Osteoblast (primary cell): ENCODE measurements around the gene IL2. TPM values are rescaled to one million over a fixed set of nuclear protein-coding genes. Genes with fewer than 3 reads are reported as not detected.
A peak's percentile ranks its signal among the peaks of the same experiment; 100 is the strongest.

Experiments used
- DNase-seq: peaks from one replicate; pipeline ENCODE4 v3.0.0; 2011; ENCODE audit warnings: low spot score, mixed read lengths; ENCODE audit not compliant: insufficient read length; ENCODE audit errors: missing footprints
- H2AFZ ChIP-seq: 2 replicates; pipeline ENCODE4 v1.6.0; 2011; ENCODE audit warnings: mild to moderate bottlenecking, low read length
- H3K27ac ChIP-seq: 2 replicates; pipeline ENCODE4 v1.5.1; 2011; ENCODE audit warnings: mild to moderate bottlenecking, low read depth, low read length, moderate library complexity
- H3K27me3 ChIP-seq: 2 replicates; pipeline ENCODE4 v1.6.0; 2012; ENCODE audit warnings: mild to moderate bottlenecking, control low read depth, inconsistent platforms, low read length, moderate library complexity; ENCODE audit not compliant: insufficient read depth
- H3K36me3 ChIP-seq: 2 replicates; pipeline ENCODE4 v1.5.1; 2011; ENCODE audit warnings: mild to moderate bottlenecking, low read length, control low read depth, moderate library complexity; ENCODE audit not compliant: insufficient read depth
- H3K4me1 ChIP-seq: 2 replicates; pipeline ENCODE4 v1.5.1; 2011; ENCODE audit warnings: mild to moderate bottlenecking, low read length, control low read depth, moderate library complexity; ENCODE audit not compliant: insufficient read depth
- H3K4me2 ChIP-seq: 2 replicates; pipeline ENCODE4 v1.6.0; 2011; ENCODE audit warnings: mild to moderate bottlenecking, low read length; ENCODE audit not compliant: insufficient read depth
- H3K4me3 ChIP-seq: fragments of 200-600 bp; sonication (generic); 3 replicates; pipeline ENCODE4 v1.5.1; 2012; ENCODE audit warnings: mild to moderate bottlenecking, low read length, inconsistent platforms; ENCODE audit not compliant: insufficient read depth
- H3K79me2 ChIP-seq: 2 replicates; pipeline ENCODE4 v1.6.0; 2012; ENCODE audit warnings: mild to moderate bottlenecking, low read length, control low read depth, inconsistent platforms; ENCODE audit not compliant: insufficient read depth
- H3K9me3 ChIP-seq: 2 replicates; pipeline ENCODE4 v1.5.1; 2011; ENCODE audit warnings: low read depth, low read length, control low read depth
- H4K20me1 ChIP-seq: 2 replicates; pipeline ENCODE4 v1.6.0; 2012; ENCODE audit warnings: mild to moderate bottlenecking, low read length, control low read depth; ENCODE audit not compliant: insufficient read depth
- total RNA-seq: library from RNA; depleted of rRNA; stranded (reverse); fragments of >200 nt; gene quantifications from 2 replicates; pipeline ENCODE4 v1.2.3, GENCODE V29; 2012
- TF ChIP-seq, protein P1 (sequence below): IDR thresholded peaks from 2 replicates; pipeline ENCODE4 v1.5.1; 2011; ENCODE audit warnings: mild to moderate bottlenecking, low read depth, low read length, moderate library complexity; ENCODE audit errors: extremely low read depth

IL2 gene
- total RNA-seq, 1 donor: not detected

- no peaks in the 10 kb centered on the region for H3K36me3 ChIP-seq
- H3K79me2 ChIP-seq: no peaks in the 10 kb centered on the region
- no peak overlapping the region for H3K4me2 ChIP-seq
- peak; percentile 4 for DNase-seq
- no peaks in the 10 kb centered on the region for H4K20me1 ChIP-seq
- no peak overlapping the region for H3K4me3 ChIP-seq
- H2AFZ ChIP-seq: no peak overlapping the region
- H3K4me1 ChIP-seq: no peaks in the 10 kb centered on the region
- H3K27ac ChIP-seq: no peak overlapping the region
- TF ChIP-seq, protein P1, sequence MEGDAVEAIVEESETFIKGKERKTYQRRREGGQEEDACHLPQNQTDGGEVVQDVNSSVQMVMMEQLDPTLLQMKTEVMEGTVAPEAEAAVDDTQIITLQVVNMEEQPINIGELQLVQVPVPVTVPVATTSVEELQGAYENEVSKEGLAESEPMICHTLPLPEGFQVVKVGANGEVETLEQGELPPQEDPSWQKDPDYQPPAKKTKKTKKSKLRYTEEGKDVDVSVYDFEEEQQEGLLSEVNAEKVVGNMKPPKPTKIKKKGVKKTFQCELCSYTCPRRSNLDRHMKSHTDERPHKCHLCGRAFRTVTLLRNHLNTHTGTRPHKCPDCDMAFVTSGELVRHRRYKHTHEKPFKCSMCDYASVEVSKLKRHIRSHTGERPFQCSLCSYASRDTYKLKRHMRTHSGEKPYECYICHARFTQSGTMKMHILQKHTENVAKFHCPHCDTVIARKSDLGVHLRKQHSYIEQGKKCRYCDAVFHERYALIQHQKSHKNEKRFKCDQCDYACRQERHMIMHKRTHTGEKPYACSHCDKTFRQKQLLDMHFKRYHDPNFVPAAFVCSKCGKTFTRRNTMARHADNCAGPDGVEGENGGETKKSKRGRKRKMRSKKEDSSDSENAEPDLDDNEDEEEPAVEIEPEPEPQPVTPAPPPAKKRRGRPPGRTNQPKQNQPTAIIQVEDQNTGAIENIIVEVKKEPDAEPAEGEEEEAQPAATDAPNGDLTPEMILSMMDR: no peak
- no peaks in the 10 kb centered on the region for H3K9me3 ChIP-seq
- peaks cover 4% of the 10 kb centered on the region for H3K27me3 ChIP-seq
Observed at GRCh38 chr4:122434285-122434684, 22.2 kb downstream of the IL2 start.

GRCh38 chr4:122431351-122431750 is 25.2 kb downstream of the IL2 start:
- H3K9me3 ChIP-seq: no peaks in the 10 kb centered on the region
- TF ChIP-seq, protein P1: no peak
- no peak overlapping the region for H3K4me3 ChIP-seq
- no peak for DNase-seq
- H3K27ac ChIP-seq: no peak overlapping the region
- no peak overlapping the region for H2AFZ ChIP-seq
- H4K20me1 ChIP-seq: no peaks in the 10 kb centered on the region
- peaks cover 4% of the 10 kb centered on the region for H3K27me3 ChIP-seq
- H3K79me2 ChIP-seq: no peaks in the 10 kb centered on the region
- H3K36me3 ChIP-seq: no peaks in the 10 kb centered on the region
- H3K4me1 ChIP-seq: no peaks in the 10 kb centered on the region
- H3K4me2 ChIP-seq: no peak overlapping the region

DNA sequence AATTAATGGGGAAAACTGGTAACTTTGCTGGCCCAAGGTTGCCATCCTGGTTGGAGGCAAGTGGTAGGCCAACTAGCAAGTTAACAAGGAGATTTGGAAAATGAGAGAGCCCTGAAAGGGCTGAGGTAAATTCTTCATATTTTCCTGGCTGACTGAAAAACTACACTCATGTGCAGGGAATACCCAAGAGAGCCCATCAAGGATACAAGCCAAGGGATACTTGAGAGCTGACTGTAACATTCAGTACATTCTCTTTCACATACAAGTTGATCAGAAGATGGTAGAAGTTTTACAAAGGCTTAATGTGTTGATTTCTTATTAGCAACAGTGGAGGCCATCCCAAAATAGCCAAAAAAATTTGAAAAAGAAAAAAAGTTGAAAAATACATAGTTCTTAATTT is 33.3 kb downstream of the IL2 start:
- H3K36me3 ChIP-seq: no peaks in the 10 kb centered on the region
- no peak overlapping the region for H3K27ac ChIP-seq
- no peak overlapping the region for H3K4me3 ChIP-seq
- no peaks in the 10 kb centered on the region for H3K27me3 ChIP-seq
- H3K4me2 ChIP-seq: no peak overlapping the region
- peak; percentile 3 for DNase-seq
- TF ChIP-seq, protein P1: no peak
- no peaks in the 10 kb centered on the region for H3K9me3 ChIP-seq
- H3K4me1 ChIP-seq: no peaks in the 10 kb centered on the region
- H2AFZ ChIP-seq: no peak overlapping the region
- no peaks in the 10 kb centered on the region for H4K20me1 ChIP-seq
- H3K79me2 ChIP-seq: no peaks in the 10 kb centered on the region

DNA sequence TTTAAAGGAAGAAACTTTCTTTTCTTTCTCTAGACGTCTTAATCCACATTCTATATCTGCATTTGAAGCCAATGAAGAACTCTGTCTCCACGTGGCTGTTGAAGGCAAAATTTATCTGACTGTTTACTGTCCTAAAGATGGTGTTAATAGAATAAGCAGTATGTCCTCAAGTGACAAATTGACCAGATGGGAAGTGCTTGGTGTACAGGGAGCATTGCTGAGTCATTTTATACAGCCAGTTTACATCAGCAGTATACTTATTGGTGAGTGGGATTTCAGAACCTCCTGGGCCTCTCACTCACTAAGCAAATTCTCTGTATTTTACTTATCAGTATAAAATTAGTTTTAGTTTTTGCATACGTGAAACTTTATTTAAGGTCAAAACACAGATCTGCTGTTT is 44.0 kb downstream of the IL2 start:
- no peaks in the 10 kb centered on the region for H3K4me1 ChIP-seq
- no peaks in the 10 kb centered on the region for H4K20me1 ChIP-seq
- no peaks in the 10 kb centered on the region for H3K79me2 ChIP-seq
- H3K9me3 ChIP-seq: no peaks in the 10 kb centered on the region
- H2AFZ ChIP-seq: no peak overlapping the region
- DNase-seq: no peak
- H3K4me3 ChIP-seq: no peak overlapping the region
- no peaks in the 10 kb centered on the region for H3K27me3 ChIP-seq
- H3K36me3 ChIP-seq: no peaks in the 10 kb centered on the region
- TF ChIP-seq, protein P1: no peak
- no peak overlapping the region for H3K27ac ChIP-seq
- H3K4me2 ChIP-seq: no peak overlapping the region
